WTC11 (cell line): ENCODE data around the gene FKBP5. TPM values are rescaled to one million over a fixed set of nuclear protein-coding genes. Genes with fewer than 3 reads are reported as not detected.

ENCODE experiments used
- ATAC-seq: fragments of 200-7000 bp; cut with Tn5 transposase; 2 replicates; pipeline ENCODE4 v1.10.0; 2021; ENCODE audit warnings: mild to moderate bottlenecking, moderate library complexity
- CTCF ChIA-PET: fragments of 300-600 bp; sonication (Branson Sonifier 250); formaldehyde crosslinking; loops from one replicate; lab custom pipeline; 2021; ENCODE audit warnings: antibody characterized with exemption; lab: Charles Lee
- POLR2A ChIA-PET: fragments of 350-600 bp; sonication (Branson Sonifier 250); formaldehyde crosslinking; loops from one replicate; lab custom pipeline; 2021; ENCODE audit warnings: antibody characterized with exemption; lab: Charles Lee
- DNase-seq: peaks from one replicate; pipeline ENCODE4 v3.0.0; 2021; ENCODE audit warnings: low spot score
- H3K27ac Mint-ChIP-seq: 2 replicates; pipeline ENCODE4 v1.8.0; 2021; ENCODE audit warnings: mixed read lengths
- H3K27me3 Mint-ChIP-seq: 2 replicates; pipeline ENCODE4 v1.8.0; 2021; ENCODE audit warnings: low read depth, mild to moderate bottlenecking, moderate library complexity, mixed read lengths
- H3K36me3 Mint-ChIP-seq: 2 replicates; pipeline ENCODE4 v1.8.0; 2021; ENCODE audit warnings: mixed read lengths
- H3K4me1 Mint-ChIP-seq: 2 replicates; pipeline ENCODE4 v1.8.0; 2022; ENCODE audit warnings: mixed read lengths
- H3K4me3 Mint-ChIP-seq: 2 replicates; pipeline ENCODE4 v1.8.0; 2021; ENCODE audit warnings: mild to moderate bottlenecking, moderate library complexity, mixed read lengths
- H3K9me3 Mint-ChIP-seq: 2 replicates; pipeline ENCODE4 v1.8.0; 2021; ENCODE audit warnings: mixed read lengths
- AFF4 ChIP-seq: sonication (generic); formaldehyde crosslinking; IDR thresholded peaks from 2 replicates; pipeline ENCODE4 v1.8.1; 2023; ENCODE audit warnings: mild to moderate bottlenecking, missing genetic modification reagents, borderline replicate concordance
- ATF1 ChIP-seq: sonication (generic); formaldehyde crosslinking; IDR thresholded peaks from 2 replicates; pipeline ENCODE4 v1.8.1; 2023; ENCODE audit warnings: mild to moderate bottlenecking, moderate library complexity, missing genetic modification reagents
- FOXJ3 ChIP-seq: sonication (generic); formaldehyde crosslinking; IDR thresholded peaks from 2 replicates; pipeline ENCODE4 v1.9.0; 2021; ENCODE audit warnings: missing genetic modification reagents, mild to moderate bottlenecking, borderline replicate concordance
- GABPB1 ChIP-seq: sonication (generic); formaldehyde crosslinking; IDR thresholded peaks from 2 replicates; pipeline ENCODE4 v1.8.1; 2023; ENCODE audit warnings: mild to moderate bottlenecking, missing genetic modification reagents
- IRF1 ChIP-seq: sonication (generic); formaldehyde crosslinking; IDR thresholded peaks from 2 replicates; pipeline ENCODE4 v1.8.0; 2023; ENCODE audit warnings: missing genetic modification reagents
- NFATC4 ChIP-seq: fragments of 250-450 bp; sonication (Bioruptor Pico); IDR thresholded peaks from 2 replicates; pipeline ENCODE4 v1.9.0; 2021; ENCODE audit warnings: mild to moderate bottlenecking
- ZNF219 ChIP-seq: sonication (generic); formaldehyde crosslinking; IDR thresholded peaks from 2 replicates; pipeline ENCODE4 v1.8.0; 2023; ENCODE audit warnings: missing genetic modification reagents, mild to moderate bottlenecking, borderline replicate concordance
- ZNF281 ChIP-seq: sonication (generic); formaldehyde crosslinking; IDR thresholded peaks from 2 replicates; pipeline ENCODE4 v1.8.0; 2023; ENCODE audit warnings: mild to moderate bottlenecking, missing genetic modification reagents
- ZNF423 ChIP-seq: fragments of 250-450 bp; sonication (Bioruptor Pico); IDR thresholded peaks from 2 replicates; pipeline ENCODE4 v2.1.2; 2022; ENCODE audit warnings: mild to moderate bottlenecking, moderate library complexity
- ZNF425 ChIP-seq: fragments of 250-450 bp; sonication (Bioruptor Pico); conservative IDR thresholded peaks from 2 replicates; pipeline ENCODE4 v1.9.0; 2021; ENCODE audit warnings: mild to moderate bottlenecking
- total RNA-seq: library from RNA; stranded (reverse); gene quantifications from 3 replicates; pipeline ENCODE4 v1.2.3, GENCODE V29; 2021

FKBP5 gene
- total RNA-seq, 1 experiment from 2014 or later = 27.2 TPM

GRCh38 chr6:35601331-35602132, 87.2 kb downstream of the FKBP5 start:
- Mint-ChIP-seq H3K27me3 (no peaks in the 10 kb centered on the region), H3K27ac (peak overlapping the region; percentile 78), H3K4me1 (peaks cover 28% of the 10 kb centered on the region), H3K4me3 (no peak overlapping the region), H3K9me3 (0 out of 2 replicates have a peak, but pooled peaks cover 3% of the 10 kb centered on the region), H3K36me3 (0 out of 2 replicates have a peak, but pooled peaks cover 4% of the 10 kb centered on the region)
- ATAC-seq (peak; percentile 78), DNase-seq (no peak)
- TF ChIP-seq GABPB1 (CRISPR knock-in tag) (peak; percentile 66; the same call in 1 of the 2 replicates), ATF1 (CRISPR knock-in tag) (no peak)
- CTCF ChIA-PET = interaction anchor here (0.6 to 3.8 kb wide), 10 partner anchors 10 to 162 kb away, joined by 3 to 17 read pairs (median 5); partner anchors contain the start of gene ARMC12
- POLR2A ChIA-PET = no interaction called here

- POLR2A ChIA-PET = no interaction called here
- Mint-ChIP-seq H3K4me1 (peaks cover 28% of the 10 kb centered on the region), H3K27me3 (no peaks in the 10 kb centered on the region), H3K27ac (0 out of 2 replicates have a peak overlapping the region, but pooled peaks have one; percentile 30), H3K36me3 (0 out of 2 replicates have a peak, but pooled peaks cover 4% of the 10 kb centered on the region), H3K9me3 (0 out of 2 replicates have a peak, but pooled peaks cover 3% of the 10 kb centered on the region), H3K4me3 (no peak overlapping the region)
- CTCF ChIA-PET = interaction anchor here (0.7 to 3.8 kb wide), 7 partner anchors 9 to 163 kb away, joined by 3 to 17 read pairs (median 11); partner anchors contain the start of gene ARMC12
- no peak for DNase-seq
- ATAC-seq = no peak
- TF ChIP-seq NFATC4 (CRISPR knock-in tag) (no peak), ZNF425 (CRISPR knock-in tag) (no peak)
Observed at GRCh38 chr6:35600659-35601125, 88.0 kb downstream of the FKBP5 start.

GRCh38 chr6:35599761-35600658, 88.7 kb downstream of the FKBP5 start:
- DNase-seq (no peak), ATAC-seq (no peak)
- H3K9me3 Mint-ChIP-seq = 0 out of 2 replicates have a peak, but pooled peaks cover 3% of the 10 kb centered on the region
- ChIA-PET CTCF (interaction anchor here (0.7 to 3.8 kb wide), 6 partner anchors 9 to 164 kb away, joined by 3 to 15 read pairs (median 4); partner anchors contain the start of gene ARMC12), POLR2A (no interaction called here)
- 0 out of 2 replicates have a peak, but pooled peaks cover 4% of the 10 kb centered on the region for H3K36me3 Mint-ChIP-seq
- H3K4me1 Mint-ChIP-seq = peaks cover 28% of the 10 kb centered on the region
- no peak overlapping the region for H3K27ac Mint-ChIP-seq
- H3K27me3 Mint-ChIP-seq = no peaks in the 10 kb centered on the region
- no peak overlapping the region for H3K4me3 Mint-ChIP-seq
- no peak for TF ChIP-seq FOXJ3
- no peak for TF ChIP-seq ZNF423
- no peak for TF ChIP-seq IRF1 (CRISPR knock-in tag)
- TF ChIP-seq ZNF281 (CRISPR knock-in tag) = no peak
- TF ChIP-seq AFF4 (CRISPR knock-in tag) = no peak
- no peak for TF ChIP-seq ZNF425 (CRISPR knock-in tag)
- TF ChIP-seq ZNF219 (CRISPR knock-in tag) = no peak
